GM20000 (cell line): Measurements from ENCODE around the gene CUX1.
"Not testable (repeated sequence)": the region's sequence is repeated elsewhere in the genome, so short reads cannot be mapped to it uniquely, and the experiment has no call there.

ENCODE experiments used
- DNase-seq: peaks from one replicate; pipeline ENCODE4 v3.0.0; 2012; ENCODE audit warnings: low spot score
- CTCF ChIP-seq: IDR thresholded peaks from 2 replicates; pipeline ENCODE4 v1.5.1; 2012; ENCODE audit warnings: mild to moderate bottlenecking, control low read depth; ENCODE audit errors: extremely low read depth, missing control alignments

CUX1 gene

GRCh38 chr7:102029616-102030015 is 212.2 kb downstream of the CUX1 start:
- no peak for TF ChIP-seq CTCF
- DNase-seq, result no peak

- no peak for DNase-seq
Measured at GRCh38 chr7:102030696-102031095, 213.3 kb downstream of the CUX1 start.

GRCh38 chr7:102036958-102037357 is 219.5 kb downstream of the CUX1 start:
- TF ChIP-seq CTCF, result no peak
- DNase-seq, result no peak

More at GRCh38 chr7:102030696-102031095, 213.3 kb downstream of the CUX1 start:
- TF ChIP-seq CTCF, result no peak

GRCh38 chr7:102039706-102040105 is 222.3 kb downstream of the CUX1 start:
- DNase-seq, result no peak
- no peak for TF ChIP-seq CTCF

GRCh38 chr7:102040569-102040968 is 223.1 kb downstream of the CUX1 start:
- TF ChIP-seq CTCF, result no peak
- no peak for DNase-seq

- no peak for DNase-seq
- TF ChIP-seq CTCF, result no peak
Measured at GRCh38 chr7:102042016-102042656, 224.7 kb downstream of the CUX1 start.

GRCh38 chr7:102042796-102043195 is 225.4 kb downstream of the CUX1 start:
- not testable (repeated sequence) for DNase-seq

GRCh38 chr7:102044641-102044983 is 227.2 kb downstream of the CUX1 start:
- no peak for TF ChIP-seq CTCF
- DNase-seq, result no peak
